Muscle of leg (tissue), 11 donors: ENCODE measurements around the gene STK38. TPM values are rescaled to one million over a fixed set of nuclear protein-coding genes. Genes with fewer than 3 reads are reported as not detected.

ENCODE experiments used
- DNase-seq: peaks from one replicate; pipeline ENCODE4 v3.0.0; 2013
- H3K27ac ChIP-seq: one replicate; pipeline ENCODE4 v1.5.1; 2013; ENCODE audit warnings: mild to moderate bottlenecking, low read length, control low read depth
- H3K27me3 ChIP-seq: one replicate; pipeline ENCODE4 v1.6.1; 2013; ENCODE audit warnings: low read length; ENCODE audit not compliant: control insufficient read depth, insufficient read depth
- H3K36me3 ChIP-seq: one replicate; pipeline ENCODE4 v1.6.1; 2013; ENCODE audit warnings: low read length; ENCODE audit not compliant: control insufficient read depth, insufficient read depth
- H3K4me1 ChIP-seq: one replicate; pipeline ENCODE4 v1.6.1; 2013; ENCODE audit warnings: low read length; ENCODE audit not compliant: control insufficient read depth, insufficient read depth
- H3K4me3 ChIP-seq: one replicate; pipeline ENCODE4 v1.5.1; 2013; ENCODE audit warnings: low read length, control low read depth
- H3K9me3 ChIP-seq: replicated peaks from 2 replicates; pipeline ENCODE4 v1.6.1; 2013; ENCODE audit warnings: low read depth, low read length; ENCODE audit not compliant: control insufficient read depth
- WGBS: methylation state at CpG from one replicate; pipeline ENCODE4 v1.1.5; 2013; ENCODE audit warnings: missing lambda C conversion rate; ENCODE audit not compliant: insufficient coverage; 5-methylcytosine and 5-hydroxymethylcytosine counted together
- polyA plus RNA-seq, 8 donors: library from polyadenylated mRNA; unstranded; fragments of 120-200 nt; gene quantifications; one replicate each; pipeline versions ENCODE4 v1.2.1 to v1.2.3, GENCODE V29; 2013; ENCODE audit warnings: inconsistent platforms in 1 of 8, low replicate concordance in 1 of 8; ENCODE audit not compliant: insufficient read length in 8 of 8, insufficient read depth in 1 of 8
- total RNA-seq: library from RNA; stranded (reverse); fragments of 120-200 nt; gene quantifications from one replicate; pipeline ENCODE4 v1.2.4, GENCODE V29; 2013

The STK38 gene
- total and polyA plus RNA-seq, 9 donors = 17.2 to 37.9 (median 28.4) TPM

- Histone ChIP-seq H3K9me3 (no peaks in the 10 kb centered on the region), H3K27me3 (no peaks in the 10 kb centered on the region), H3K36me3 (peaks cover 31% of the 10 kb centered on the region), H3K27ac (no peak overlapping the region), H3K4me3 (no peak overlapping the region), H3K4me1 (no peaks in the 10 kb centered on the region)
- 88% methylated on average over 2 of the region's 2 CpGs for WGBS
- no peak for DNase-seq
Observed at GRCh38 chr6:36525346-36525745, 21.9 kb downstream of the STK38 start.

- Histone ChIP-seq H3K4me1 (no peaks in the 10 kb centered on the region), H3K27ac (no peak overlapping the region), H3K36me3 (peaks cover 33% of the 10 kb centered on the region), H3K27me3 (no peaks in the 10 kb centered on the region), H3K4me3 (no peak overlapping the region), H3K9me3 (no peaks in the 10 kb centered on the region)
- no CpG with 5 or more reads among the region's 5 CpGs for WGBS
- DNase-seq = no peak
Observed at GRCh38 chr6:36524871-36525270, 22.4 kb downstream of the STK38 start.

DNA sequence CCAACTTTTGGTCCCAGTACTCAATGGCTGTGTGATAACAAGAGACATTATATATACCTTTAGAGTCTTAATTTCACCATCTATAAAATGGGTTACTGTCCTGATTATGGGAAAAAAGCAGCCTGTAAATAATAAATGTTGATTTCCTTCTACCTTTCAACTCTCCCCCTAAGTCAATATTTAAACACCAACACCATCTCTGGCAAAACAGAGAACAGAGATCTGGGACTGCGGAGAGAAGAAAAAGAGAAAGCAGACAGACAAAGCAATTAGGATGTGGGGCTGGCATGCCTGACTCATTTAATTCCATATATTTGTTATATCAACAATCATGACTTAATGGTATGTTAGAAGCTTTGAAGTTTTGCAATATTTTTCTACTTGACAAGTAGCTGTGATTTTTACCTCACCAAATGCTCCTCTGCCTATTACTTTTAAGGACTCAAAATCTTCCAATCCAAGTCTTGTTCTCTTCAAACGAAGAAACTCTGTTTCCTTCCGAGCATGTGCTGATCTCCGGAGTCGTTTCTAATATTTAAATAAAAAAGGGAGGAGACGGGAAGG lies 23.3 kb downstream of the STK38 start:
- Histone ChIP-seq H3K36me3 (peaks cover 37% of the 10 kb centered on the region), H3K27ac (no peak overlapping the region), H3K4me3 (no peak overlapping the region), H3K27me3 (no peaks in the 10 kb centered on the region), H3K4me1 (no peaks in the 10 kb centered on the region), H3K9me3 (no peaks in the 10 kb centered on the region)
- DNase-seq = no peak
- no CpG with 5 or more reads among the region's 6 CpGs for WGBS

DNA sequence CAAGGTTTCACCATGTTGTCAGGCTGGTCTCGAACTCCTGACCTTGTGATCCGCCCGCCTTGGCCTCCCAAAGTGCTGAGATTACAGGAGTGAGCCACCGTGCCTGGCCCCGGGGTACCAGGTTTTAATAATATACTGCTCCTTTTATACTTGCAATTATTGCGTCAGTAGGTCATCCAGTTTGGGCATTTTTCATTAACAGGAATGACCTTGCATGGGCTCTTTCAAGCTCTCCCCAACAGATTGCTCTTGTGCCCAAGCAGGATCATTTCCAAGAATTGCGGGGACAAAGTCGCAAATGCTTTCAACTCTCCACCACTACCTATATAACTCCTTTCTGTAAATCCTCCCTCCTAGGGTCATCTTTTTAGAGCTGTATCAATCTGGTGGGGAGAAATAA lies 23.8 kb downstream of the STK38 start:
- WGBS = 98% methylated on average over 5 of the region's 8 CpGs
- Histone ChIP-seq H3K9me3 (no peaks in the 10 kb centered on the region), H3K4me3 (no peak overlapping the region), H3K27me3 (no peaks in the 10 kb centered on the region), H3K4me1 (no peaks in the 10 kb centered on the region), H3K36me3 (peaks cover 35% of the 10 kb centered on the region), H3K27ac (no peak overlapping the region)
- DNase-seq = no peak

DNA sequence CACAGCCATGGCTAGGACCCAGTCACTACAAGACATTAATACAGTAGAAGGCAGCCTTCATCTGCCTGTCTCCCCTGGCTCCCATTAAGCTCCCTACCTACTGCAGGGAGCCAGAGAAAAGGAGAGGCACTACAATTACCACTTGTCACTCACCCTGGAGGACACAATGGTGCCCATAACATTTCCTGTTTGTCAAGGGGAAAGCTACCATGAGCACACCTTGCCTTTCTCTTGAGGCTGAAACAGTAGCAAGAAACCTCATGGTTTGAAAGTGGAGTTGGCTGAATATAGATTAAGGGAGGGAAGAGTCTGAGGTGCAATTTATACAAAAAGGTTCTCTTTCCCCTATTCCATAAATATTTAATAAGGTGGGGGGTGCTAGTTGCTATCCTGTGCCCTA lies 27.9 kb downstream of the STK38 start:
- peaks cover 32% of the 10 kb centered on the region for H3K36me3 ChIP-seq
- no peak for DNase-seq
- H3K9me3 ChIP-seq = no peaks in the 10 kb centered on the region
- H3K27me3 ChIP-seq = no peaks in the 10 kb centered on the region
- no peaks in the 10 kb centered on the region for H3K4me1 ChIP-seq
- no peak overlapping the region for H3K27ac ChIP-seq
- no peak overlapping the region for H3K4me3 ChIP-seq

GRCh38 chr6:36517408-36517807 lies 29.9 kb downstream of the STK38 start:
- no peaks in the 10 kb centered on the region for H3K27me3 ChIP-seq
- H3K9me3 ChIP-seq = no peaks in the 10 kb centered on the region
- H3K36me3 ChIP-seq = peaks cover 31% of the 10 kb centered on the region
- DNase-seq = no peak
- H3K4me1 ChIP-seq = no peaks in the 10 kb centered on the region
- H3K4me3 ChIP-seq = no peak overlapping the region
- WGBS = no CpG with 5 or more reads among the region's 2 CpGs
- no peak overlapping the region for H3K27ac ChIP-seq

GRCh38 chr6:36516988-36517387 lies 30.3 kb downstream of the STK38 start:
- H3K4me1 ChIP-seq = no peaks in the 10 kb centered on the region
- peaks cover 31% of the 10 kb centered on the region for H3K36me3 ChIP-seq
- H3K9me3 ChIP-seq = no peaks in the 10 kb centered on the region
- no peak overlapping the region for H3K4me3 ChIP-seq
- no peak for DNase-seq
- H3K27ac ChIP-seq = no peak overlapping the region
- H3K27me3 ChIP-seq = no peaks in the 10 kb centered on the region

GRCh38 chr6:36516559-36516958 lies 30.7 kb downstream of the STK38 start:
- Histone ChIP-seq H3K4me1 (no peaks in the 10 kb centered on the region), H3K36me3 (peaks cover 35% of the 10 kb centered on the region), H3K9me3 (no peaks in the 10 kb centered on the region), H3K27me3 (no peaks in the 10 kb centered on the region), H3K4me3 (no peak overlapping the region), H3K27ac (no peak overlapping the region)
- DNase-seq = no peak
- 80% methylated on average over 2 of the region's 4 CpGs for WGBS

- no peaks in the 10 kb centered on the region for H3K4me1 ChIP-seq
- H3K4me3 ChIP-seq = no peak overlapping the region
- no peak overlapping the region for H3K27ac ChIP-seq
- H3K27me3 ChIP-seq = no peaks in the 10 kb centered on the region
- H3K36me3 ChIP-seq = peaks cover 41% of the 10 kb centered on the region
- DNase-seq = no peak
- no CpG with 5 or more reads among the region's 3 CpGs for WGBS
- H3K9me3 ChIP-seq = no peaks in the 10 kb centered on the region
Observed at GRCh38 chr6:36515844-36516243, 31.4 kb downstream of the STK38 start.

- Histone ChIP-seq H3K9me3 (no peaks in the 10 kb centered on the region), H3K27me3 (no peaks in the 10 kb centered on the region), H3K4me3 (no peak overlapping the region), H3K4me1 (no peaks in the 10 kb centered on the region), H3K27ac (no peak overlapping the region), H3K36me3 (peaks cover 45% of the 10 kb centered on the region)
- no peak for DNase-seq
- 97% methylated on average over 5 of the region's 8 CpGs for WGBS
Observed at GRCh38 chr6:36514554-36515456, 32.5 kb downstream of the STK38 start.
